HEK293T (cell line): ENCODE measurements around the gene DIAPH1.

Experiments
- CTCF ChIA-PET: fragments of 350-600 bp; formaldehyde crosslinking; extraction: SDS; loops from one replicate; lab custom pipeline; 2021; ENCODE audit warnings: antibody characterized with exemption, inconsistent platforms; lab: Yijun Ruan, JAX
- POLR2A ChIA-PET: fragments of 350-600 bp; formaldehyde crosslinking; extraction: SDS; loops from one replicate; lab custom pipeline; 2020; ENCODE audit warnings: antibody characterized with exemption, inconsistent platforms; lab: Yijun Ruan, JAX
- DNase-seq: peaks from one replicate; pipeline ENCODE4 v3.0.0; 2012; ENCODE audit warnings: mixed read lengths; ENCODE audit errors: extremely low spot score
- ARNT ChIP-seq: fragments of 450-650 bp; IDR thresholded peaks from 2 replicates; pipeline ENCODE4 v1.6.1; 2017; ENCODE audit warnings: mild to moderate bottlenecking
- BHLHE40 ChIP-seq: fragments of 450-650 bp; IDR thresholded peaks from 2 replicates; pipeline ENCODE4 v1.6.1; 2016; ENCODE audit warnings: mild to moderate bottlenecking, moderate library complexity, borderline replicate concordance
- CTBP1 ChIP-seq: fragments of 450-650 bp; IDR thresholded peaks from 2 replicates; pipeline ENCODE4 v1.6.1; 2016; ENCODE audit warnings: borderline replicate concordance
- ELF4 ChIP-seq: fragments of 450-650 bp; IDR thresholded peaks from 2 replicates; pipeline ENCODE4 v1.6.1; 2017; ENCODE audit warnings: antibody characterized with exemption
- FOXA1 ChIP-seq: fragments of 450-650 bp; IDR thresholded peaks from 2 replicates; pipeline ENCODE4 v1.6.1; 2016; ENCODE audit warnings: mild to moderate bottlenecking
- FOXK2 ChIP-seq: fragments of 450-650 bp; IDR thresholded peaks from 2 replicates; pipeline ENCODE4 v1.6.1; 2016; ENCODE audit warnings: mild to moderate bottlenecking
- FOXM1 ChIP-seq: fragments of 450-650 bp; IDR thresholded peaks from 2 replicates; pipeline ENCODE4 v1.6.1; 2017; ENCODE audit warnings: mild to moderate bottlenecking, borderline replicate concordance
- HDGF ChIP-seq: fragments of 450-650 bp; IDR thresholded peaks from 2 replicates; pipeline ENCODE4 v1.6.1; 2017; ENCODE audit warnings: antibody characterized with exemption, borderline replicate concordance
- L3MBTL2 ChIP-seq: fragments of 450-650 bp; conservative IDR thresholded peaks from 2 replicates; pipeline ENCODE4 v1.6.1; 2016; ENCODE audit warnings: mild to moderate bottlenecking
- LEF1 ChIP-seq: fragments of 450-650 bp; IDR thresholded peaks from 2 replicates; pipeline ENCODE4 v1.6.1; 2017; ENCODE audit warnings: mild to moderate bottlenecking, borderline replicate concordance
- NFRKB ChIP-seq: fragments of 450-650 bp; IDR thresholded peaks from 2 replicates; pipeline ENCODE4 v1.6.1; 2016; ENCODE audit warnings: mild to moderate bottlenecking, moderate library complexity
- SP1 ChIP-seq: fragments of 450-650 bp; IDR thresholded peaks from 2 replicates; pipeline ENCODE4 v1.6.1; 2017
- SUZ12 ChIP-seq: fragments of 450-650 bp; IDR thresholded peaks from 2 replicates; pipeline ENCODE4 v1.6.1; 2016; ENCODE audit warnings: mild to moderate bottlenecking
- TARDBP ChIP-seq: fragments of 450-650 bp; IDR thresholded peaks from 2 replicates; pipeline ENCODE4 v1.6.1; 2016
- ZNF384 ChIP-seq: fragments of 450-650 bp; IDR thresholded peaks from 2 replicates; pipeline ENCODE4 v1.6.1; 2016
- TF ChIP-seq, protein P1 (sequence below): fragments of 450-650 bp; IDR thresholded peaks from 2 replicates; pipeline ENCODE4 v1.6.1; 2016

DIAPH1 gene

DNA sequence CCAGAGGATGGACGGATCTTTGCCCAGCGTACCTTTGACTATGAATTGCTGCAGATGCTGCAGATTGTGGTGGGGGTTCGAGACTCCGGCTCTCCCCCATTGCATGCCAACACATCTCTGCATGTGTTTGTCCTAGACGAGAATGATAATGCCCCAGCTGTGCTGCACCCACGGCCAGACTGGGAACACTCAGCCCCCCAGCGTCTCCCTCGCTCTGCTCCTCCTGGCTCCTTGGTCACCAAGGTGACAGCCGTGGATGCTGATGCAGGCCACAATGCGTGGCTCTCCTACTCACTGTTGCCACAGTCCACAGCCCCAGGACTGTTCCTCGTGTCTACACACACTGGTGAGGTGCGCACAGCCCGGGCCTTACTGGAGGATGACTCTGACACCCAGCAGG, 128.0 kb downstream of the DIAPH1 start:
- DNase-seq, result no peak
- CTCF ChIA-PET, result no interaction called here
- POLR2A ChIA-PET, result no interaction called here
- TF ChIP-seq FOXK2, result no peak
- TF ChIP-seq, protein P1, sequence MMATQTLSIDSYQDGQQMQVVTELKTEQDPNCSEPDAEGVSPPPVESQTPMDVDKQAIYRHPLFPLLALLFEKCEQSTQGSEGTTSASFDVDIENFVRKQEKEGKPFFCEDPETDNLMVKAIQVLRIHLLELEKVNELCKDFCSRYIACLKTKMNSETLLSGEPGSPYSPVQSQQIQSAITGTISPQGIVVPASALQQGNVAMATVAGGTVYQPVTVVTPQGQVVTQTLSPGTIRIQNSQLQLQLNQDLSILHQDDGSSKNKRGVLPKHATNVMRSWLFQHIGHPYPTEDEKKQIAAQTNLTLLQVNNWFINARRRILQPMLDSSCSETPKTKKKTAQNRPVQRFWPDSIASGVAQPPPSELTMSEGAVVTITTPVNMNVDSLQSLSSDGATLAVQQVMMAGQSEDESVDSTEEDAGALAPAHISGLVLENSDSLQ, result no peak
- TF ChIP-seq L3MBTL2, result no peak
- no peak for TF ChIP-seq FOXM1
- no peak for TF ChIP-seq SP1
- TF ChIP-seq CTBP1, result no peak
- no peak for TF ChIP-seq SUZ12
- no peak for TF ChIP-seq LEF1
- TF ChIP-seq NFRKB, result no peak
- no peak for TF ChIP-seq TARDBP
- TF ChIP-seq ELF4, result no peak

DNA sequence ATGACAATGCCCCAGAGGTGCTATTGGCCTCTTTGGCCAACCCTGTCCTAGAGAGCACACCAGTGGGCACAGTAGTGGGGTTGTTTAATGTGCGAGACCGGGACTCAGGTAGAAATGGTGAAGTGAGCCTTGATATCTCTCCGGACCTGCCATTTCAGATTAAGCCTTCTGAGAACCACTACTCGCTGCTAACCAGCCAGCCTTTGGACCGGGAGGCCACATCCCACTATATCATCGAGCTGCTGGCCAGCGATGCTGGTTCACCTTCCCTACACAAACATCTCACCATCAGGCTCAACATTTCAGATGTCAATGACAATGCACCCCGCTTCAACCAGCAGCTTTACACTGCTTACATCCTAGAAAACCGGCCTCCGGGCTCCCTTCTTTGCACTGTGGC, 128.5 kb downstream of the DIAPH1 start:
- no peak for DNase-seq
- ChIA-PET CTCF (no interaction called here), POLR2A (no interaction called here)
- TF ChIP-seq LEF1, result no peak
- TF ChIP-seq ELF4, result no peak
- TF ChIP-seq L3MBTL2, result no peak
- TF ChIP-seq SP1, result no peak
- no peak for TF ChIP-seq FOXM1
- no peak for TF ChIP-seq HDGF
- TF ChIP-seq FOXA1, result no peak
- no peak for TF ChIP-seq NFRKB
- TF ChIP-seq CTBP1, result no peak
- no peak for TF ChIP-seq TARDBP
- no peak for TF ChIP-seq ARNT

DNA sequence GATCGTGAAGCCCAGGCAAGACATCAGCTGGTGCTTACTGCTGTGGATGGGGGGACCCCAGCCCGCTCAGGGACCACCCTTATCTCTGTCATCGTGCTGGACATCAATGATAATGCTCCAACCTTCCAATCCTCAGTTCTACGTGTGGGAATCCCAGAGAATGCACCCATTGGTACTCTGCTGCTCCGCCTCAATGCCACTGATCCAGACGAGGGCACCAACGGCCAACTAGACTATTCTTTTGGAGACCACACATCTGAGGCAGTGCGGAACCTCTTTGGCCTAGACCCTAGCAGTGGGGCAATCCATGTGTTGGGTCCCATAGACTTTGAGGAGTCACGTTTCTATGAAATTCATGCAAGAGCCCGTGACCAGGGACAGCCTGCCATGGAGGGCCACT, 129.0 kb downstream of the DIAPH1 start:
- no peak for TF ChIP-seq HDGF
- TF ChIP-seq FOXM1, result no peak
- TF ChIP-seq FOXK2, result no peak
- TF ChIP-seq ELF4, result no peak
- TF ChIP-seq CTBP1, result no peak
- TF ChIP-seq, protein P1, result no peak
- TF ChIP-seq ZNF384, result no peak
- POLR2A ChIA-PET, result no interaction called here

DNA sequence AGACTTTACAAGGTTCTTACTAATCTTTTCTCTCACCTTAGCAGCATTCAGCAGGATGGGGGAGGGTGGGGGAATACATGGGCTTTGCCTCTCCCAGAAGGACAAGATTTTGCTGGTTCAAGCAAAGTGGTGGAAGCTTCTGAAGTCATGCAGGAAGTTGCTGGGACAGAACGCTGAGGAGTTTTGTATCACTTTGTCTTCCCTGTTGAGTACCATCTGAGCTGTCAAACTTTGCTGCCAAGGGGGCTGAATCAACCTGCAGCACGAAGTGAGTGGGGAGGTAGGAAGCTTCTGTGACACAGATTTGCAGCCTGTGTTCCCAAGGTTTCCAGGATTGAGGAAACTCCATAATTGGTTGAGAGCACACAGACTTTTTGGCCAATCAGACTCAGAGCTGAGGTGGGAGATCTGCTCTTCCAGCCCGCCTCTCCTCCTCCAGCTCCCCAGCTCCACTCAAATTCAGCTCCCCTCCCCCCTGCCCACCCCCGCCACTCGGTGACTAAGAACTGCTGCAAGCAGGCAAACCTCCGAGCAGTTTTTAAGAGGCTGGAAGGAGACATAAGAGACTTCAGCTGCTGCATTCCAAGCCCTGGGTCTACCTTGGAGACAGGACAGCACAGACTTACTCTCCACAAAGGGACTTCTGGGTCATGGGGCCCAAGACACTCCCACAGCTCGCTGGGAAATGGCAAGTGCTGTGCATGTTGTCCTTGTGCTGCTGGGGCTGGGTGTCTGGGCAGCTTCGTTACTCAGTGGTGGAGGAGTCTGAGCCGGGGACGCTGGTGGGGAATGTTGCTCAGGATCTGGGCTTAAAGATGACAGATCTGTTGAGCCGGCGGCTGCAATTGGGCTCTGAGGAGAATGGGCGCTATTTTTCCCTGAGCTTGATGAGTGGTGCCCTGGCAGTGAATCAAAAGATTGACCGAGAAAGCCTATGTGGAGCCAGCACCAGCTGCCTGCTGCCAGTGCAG, 129.9 kb downstream of the DIAPH1 start, which contains the start of gene PCDHGC5:
PCDHGC5 (plus strand) TSS at position 491 of the 971 bp plus-strand sequence; CDS start at position 651, 160 bp downstream.
- ChIA-PET POLR2A (interaction anchor here (0.8 kb wide), 1 partner anchor 13 kb away, joined by 3 read pairs; no protein-coding TSS in a partner anchor), CTCF (interaction anchor here (1.3 kb wide), 1 partner anchor 36 kb away, joined by 3 read pairs; no protein-coding TSS in a partner anchor)
- no peak for DNase-seq
- TF ChIP-seq HDGF, result no peak
- TF ChIP-seq SP1, result no peak
- no peak for TF ChIP-seq SUZ12
- TF ChIP-seq FOXK2, result no peak
- TF ChIP-seq ELF4, result no peak
- no peak for TF ChIP-seq BHLHE40
- no peak for TF ChIP-seq L3MBTL2
- TF ChIP-seq FOXM1, result no peak
- no peak for TF ChIP-seq NFRKB
- TF ChIP-seq, protein P1, result no peak
- TF ChIP-seq TARDBP, result no peak
- TF ChIP-seq FOXA1, result no peak
- TF ChIP-seq LEF1, result no peak
- no peak for TF ChIP-seq CTBP1
- TF ChIP-seq ARNT, result no peak
- TF ChIP-seq ZNF384, result no peak

More for the DNA sequence above, 129.0 kb downstream of the DIAPH1 start:
- no peak for DNase-seq
- CTCF ChIA-PET, result no interaction called here

DNA sequence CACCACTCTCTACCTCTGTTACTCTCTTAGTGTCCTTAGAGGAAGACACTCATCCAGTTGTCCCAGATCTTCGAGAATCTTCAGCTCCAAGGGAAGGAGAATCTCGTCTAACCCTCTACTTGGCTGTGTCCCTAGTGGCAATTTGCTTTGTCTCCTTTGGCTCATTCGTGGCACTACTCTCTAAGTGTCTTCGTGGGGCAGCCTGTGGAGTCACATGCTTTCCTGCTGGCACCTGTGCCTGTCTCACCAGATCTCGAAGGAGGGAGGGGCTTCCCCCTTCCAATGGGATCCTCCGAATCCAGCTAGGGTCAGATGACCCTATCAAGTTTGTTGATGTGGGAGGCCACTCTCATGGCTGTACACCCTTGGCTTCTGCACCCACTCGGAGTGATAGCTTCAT, 131.7 kb downstream of the DIAPH1 start:
- CTCF ChIA-PET, result no interaction called here
- POLR2A ChIA-PET, result no interaction called here
- TF ChIP-seq ZNF384 (no peak), NFRKB (no peak), SUZ12 (no peak), TARDBP (no peak), CTBP1 (no peak), SP1 (no peak), FOXM1 (no peak), ELF4 (no peak), HDGF (no peak), FOXA1 (no peak)
- no peak for DNase-seq

DNA sequence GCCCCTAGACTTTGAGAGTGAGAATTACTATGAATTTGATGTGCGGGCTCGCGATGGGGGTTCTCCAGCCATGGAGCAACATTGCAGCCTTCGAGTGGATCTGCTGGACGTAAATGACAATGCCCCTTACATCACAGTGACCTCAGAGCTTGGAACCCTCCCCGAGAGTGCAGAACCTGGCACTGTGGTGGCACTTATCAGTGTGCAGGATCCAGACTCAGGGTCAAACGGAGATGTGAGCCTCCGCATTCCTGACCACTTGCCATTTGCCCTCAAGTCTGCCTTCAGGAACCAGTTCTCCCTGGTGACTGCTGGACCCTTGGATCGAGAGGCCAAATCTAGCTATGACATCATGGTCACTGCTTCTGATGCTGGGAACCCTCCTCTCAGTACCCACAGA, 132.7 kb downstream of the DIAPH1 start:
- POLR2A ChIA-PET, result no interaction called here
- TF ChIP-seq TARDBP, result no peak
- TF ChIP-seq ARNT, result no peak
- no peak for TF ChIP-seq FOXK2
- TF ChIP-seq FOXA1, result no peak
- no peak for TF ChIP-seq NFRKB
- TF ChIP-seq ELF4, result no peak
- no peak for TF ChIP-seq LEF1
- TF ChIP-seq BHLHE40, result no peak
- TF ChIP-seq CTBP1, result no peak
- TF ChIP-seq SUZ12, result no peak
- TF ChIP-seq SP1, result no peak
- no peak for TF ChIP-seq ZNF384
- no peak for TF ChIP-seq HDGF
- no peak for TF ChIP-seq FOXM1
- TF ChIP-seq L3MBTL2, result no peak
- TF ChIP-seq, protein P1, result no peak
- CTCF ChIA-PET, result no interaction called here
- DNase-seq, result no peak
